Right atrium auricular region (tissue), 2 donors: ENCODE results near the gene C19orf81. TPM values are rescaled to one million over a fixed set of nuclear protein-coding genes. Genes with fewer than 3 reads are reported as not detected.

ENCODE experiments used
- DNase-seq: peaks from one replicate; pipeline ENCODE4 v3.0.0-alpha.2; 2019; ENCODE audit warnings: low spot score
- H3K27ac ChIP-seq, 2 donors: fragments of 200-600 bp; sonication (generic); 1 replicate in 1 of 2; 2 replicates in 1 of 2; pipeline ENCODE4 v1.5.1; 2016 to 2019
- H3K27me3 ChIP-seq, 2 donors: fragments of 200-600 bp; sonication (generic); one replicate each; pipeline versions ENCODE4 v1.5.1 to v1.6.0; 2017 to 2019
- H3K36me3 ChIP-seq: fragments of 200-600 bp; sonication (generic); one replicate; pipeline ENCODE4 v1.5.1; 2016
- H3K4me1 ChIP-seq, 2 donors: fragments of 200-600 bp; sonication (generic); one replicate each; pipeline versions ENCODE4 v1.5.1 to v1.6.0; 2017 to 2019
- H3K4me3 ChIP-seq, 2 donors: fragments of 200-600 bp; sonication (generic); 1 replicate in 1 of 2; 2 replicates in 1 of 2; pipeline ENCODE4 v1.5.1; 2017 to 2019; ENCODE audit warnings: mild to moderate bottlenecking in 1 of 2, moderate library complexity in 1 of 2
- H3K9me3 ChIP-seq, 2 donors: fragments of 200-600 bp; sonication (generic); one replicate each; pipeline ENCODE4 v1.5.1; 2019
- CTCF ChIP-seq, 2 donors: fragments of 200-600 bp; sonication (generic); IDR thresholded peaks; one replicate each; pipeline ENCODE4 v1.5.1; 2019; ENCODE audit warnings: antibody characterized with exemption in 2 of 2
- total RNA-seq, 2 donors: library from RNA; depleted of rRNA; stranded (reverse); fragments of >200 nt; gene quantifications; one replicate each; pipeline ENCODE4 v1.1.0, GENCODE V29; 2016

The C19orf81 gene
- total RNA-seq, 2 donors from 2014 or later = 4.6 TPM; not detected in 1

DNA sequence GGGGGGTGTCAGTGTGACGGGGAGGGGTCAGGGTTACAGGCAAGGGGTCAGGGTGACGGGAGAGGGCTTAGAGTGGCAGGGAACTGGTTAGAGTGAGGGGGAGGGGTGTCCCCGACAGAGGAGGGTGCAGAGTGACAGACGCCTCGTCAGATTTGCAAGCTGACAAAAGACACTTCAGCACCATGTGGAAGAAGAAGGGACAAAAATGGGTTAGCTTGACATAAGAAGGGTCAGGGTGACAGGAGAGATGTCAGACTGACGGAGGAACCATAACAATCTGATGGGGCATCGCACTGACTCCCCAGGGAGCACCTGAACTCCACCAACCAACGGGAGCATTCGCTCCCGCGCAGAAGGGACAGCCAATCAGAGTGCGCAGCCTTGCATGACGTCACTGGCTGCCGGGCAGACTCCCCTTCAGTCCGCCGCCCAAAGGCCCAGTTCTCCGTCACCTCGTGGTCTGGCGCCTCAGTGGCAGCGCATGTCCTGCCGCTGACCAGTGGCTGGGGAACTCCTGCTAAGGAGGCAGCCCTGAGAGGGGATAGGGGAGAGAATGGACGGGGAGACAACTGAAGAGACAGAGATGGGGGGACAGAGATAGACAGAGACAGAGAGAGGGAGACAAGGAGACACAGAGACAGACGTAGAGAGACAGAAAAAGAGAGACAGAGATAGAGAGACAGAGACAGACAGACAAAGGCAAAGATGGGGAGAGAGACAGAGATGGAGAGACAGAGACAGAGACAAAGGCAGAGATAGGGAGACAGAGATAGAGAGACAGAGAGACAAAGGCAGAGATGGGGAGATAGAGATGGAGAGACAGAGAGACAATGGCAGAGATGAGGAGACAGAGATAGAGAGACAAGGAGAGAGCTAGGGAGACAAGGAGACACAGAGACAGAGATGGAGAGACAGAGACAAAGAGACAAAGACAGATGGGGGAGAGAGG, 30.2 kb downstream of the C19orf81 start:
- no peak for TF ChIP-seq CTCF (IDR thresholded peaks at IDR 0.05)
- Histone ChIP-seq H3K36me3 (no peaks in the 10 kb centered on the region), H3K27ac (no peak overlapping the region), H3K4me1 (no peaks in the 10 kb centered on the region), H3K27me3 (no peaks in the 10 kb centered on the region), H3K4me3 (no peak overlapping the region), H3K9me3 (no peaks in the 10 kb centered on the region)
- DNase-seq = peak; percentile 81

- Histone ChIP-seq H3K9me3 (no peaks in the 10 kb centered on the region), H3K36me3 (no peaks in the 10 kb centered on the region), H3K4me3 (no peak overlapping the region), H3K27ac (no peak overlapping the region), H3K27me3 (peaks cover 0 to 14% of the 10 kb centered on the region in 2 donors), H3K4me1 (no peaks in the 10 kb centered on the region)
- no peak for TF ChIP-seq CTCF (IDR thresholded peaks at IDR 0.05)
- DNase-seq = no peak
Measured at GRCh38 chr19:50686310-50687032, 37.2 kb downstream of the C19orf81 start.

DNA sequence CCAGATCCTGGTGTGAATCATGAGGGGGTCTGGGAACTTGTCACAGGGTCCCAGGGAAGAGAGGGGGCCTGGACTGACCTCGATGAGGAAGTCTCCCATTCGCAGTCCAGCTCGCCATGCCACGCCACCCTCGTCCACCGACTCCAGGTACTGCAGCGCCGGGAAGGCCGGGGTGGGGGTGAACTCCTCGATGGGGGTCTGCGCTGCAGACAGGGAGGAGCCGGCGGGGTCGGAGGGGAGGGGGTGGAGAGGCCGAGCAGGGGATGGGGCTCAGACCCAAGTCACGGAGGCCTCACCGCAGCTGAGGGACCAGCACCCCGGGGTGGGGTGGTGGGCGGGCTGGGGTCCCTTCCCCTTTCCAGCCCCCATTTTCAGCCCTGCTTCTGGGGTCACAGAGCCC, 39.5 kb downstream of the C19orf81 start:
- no peaks in the 10 kb centered on the region for H3K9me3 ChIP-seq
- TF ChIP-seq CTCF (IDR thresholded peaks at IDR 0.05) = no peak
- H3K27me3 ChIP-seq = peaks cover 8 to 25% of the 10 kb centered on the region in 2 donors
- no peaks in the 10 kb centered on the region for H3K4me1 ChIP-seq
- no peak overlapping the region for H3K27ac ChIP-seq
- H3K4me3 ChIP-seq = no peak overlapping the region
- DNase-seq = no peak
- H3K36me3 ChIP-seq = no peaks in the 10 kb centered on the region

DNA sequence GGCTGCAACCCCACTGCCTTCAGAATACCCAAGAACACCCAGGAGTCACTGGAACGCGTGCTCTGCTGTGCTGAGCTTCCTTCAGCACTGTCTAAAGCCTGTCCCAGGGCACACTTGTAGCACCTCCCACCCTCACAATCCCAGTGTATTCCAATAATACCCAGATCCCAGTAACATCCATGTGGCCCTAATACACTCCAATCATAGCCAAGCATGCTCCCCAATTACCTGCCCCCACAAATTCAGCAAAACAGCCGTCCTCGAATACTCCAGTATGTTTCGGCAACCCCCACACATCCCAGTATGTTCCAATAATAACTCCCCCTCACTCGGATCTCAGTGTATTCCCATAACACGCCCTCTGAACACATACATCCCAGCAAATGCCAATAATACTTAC, 41.2 kb downstream of the C19orf81 start:
- no peak overlapping the region for H3K27ac ChIP-seq
- no peaks in the 10 kb centered on the region for H3K36me3 ChIP-seq
- peaks cover 8 to 33% of the 10 kb centered on the region in 2 donors for H3K27me3 ChIP-seq
- no peak overlapping the region for H3K4me3 ChIP-seq
- H3K4me1 ChIP-seq = peaks cover 0 to 2% of the 10 kb centered on the region in 2 donors
- no peak for TF ChIP-seq CTCF (IDR thresholded peaks at IDR 0.05)
- no peak for DNase-seq
- H3K9me3 ChIP-seq = no peaks in the 10 kb centered on the region

GRCh38 chr19:50693064-50693975, 44.1 kb downstream of the C19orf81 start:
- no peak for DNase-seq
- Histone ChIP-seq H3K4me3 (no peak overlapping the region), H3K36me3 (no peaks in the 10 kb centered on the region), H3K9me3 (no peaks in the 10 kb centered on the region), H3K27ac (no peak overlapping the region), H3K27me3 (peaks cover 8 to 25% of the 10 kb centered on the region in 2 donors), H3K4me1 (peaks cover 0 to 4% of the 10 kb centered on the region in 2 donors)
- TF ChIP-seq CTCF (IDR thresholded peaks at IDR 0.05) = no peak
